ENCODE results near the gene ST8SIA4.

GRCh38 chr5:100903039-100903887 is at the start of gene ST8SIA4:
- TF ChIP-seq CTCF (IDR thresholded peaks at IDR 0.05; ENCODE audit: insufficient read depth, low read depth, low read length) (no peak), EZH2 (IDR thresholded peaks at IDR 0.05; ENCODE audit: insufficient read depth, low read length) (no peak)
